ENCODE data around the gene RNPEPL1.

RNPEPL1 gene

GRCh38 chr2:240586919-240587800 is 18.9 kb downstream of the RNPEPL1 start:
- WGBS (ENCODE audit: insufficient coverage): 7% methylated on average over 48 of the region's 62 CpGs
- peaks cover 2 to 34% (median 32%) of the 10 kb centered on the region in 4 experiments for H3K4me1 ChIP-seq (ENCODE audit: control extremely low read depth in 1 of 4, control insufficient read depth in 4 of 4, insufficient read depth in 4 of 4, low read length in 3 of 4)
- no peaks in the 10 kb centered on the region for H3K27me3 ChIP-seq (replicated peaks in 2 of 5; ENCODE audit: control insufficient read depth in 4 of 5, insufficient read depth in 5 of 5, low read length in 4 of 5)
- H3K4me3 ChIP-seq (ENCODE audit: control insufficient read depth in 1 of 7, extremely low read depth in 1 of 7, insufficient read depth in 4 of 7, low read depth in 2 of 7, low read length in 6 of 7): peak overlapping the region; percentile 68 to 97 (median 90)
- POLR2A ChIA-PET: interaction anchor here (0.7 to 3.6 kb wide), 8 partner anchors 16 to 38 kb away, joined by 3 to 39 read pairs (median 3); partner anchors contain the start of genes DUSP28, GPR35 and RNPEPL1
- peak overlapping the region in 1 of 2 experiments; percentile 84 for H3K27ac ChIP-seq (ENCODE audit: insufficient read depth in 1 of 2, low read depth in 1 of 2, low read length in 2 of 2, poor library complexity in 1 of 2, severe bottlenecking in 2 of 2)
- peak in 2 of 3 donors; percentile 55 to 58 for DNase-seq
- no peaks in the 10 kb centered on the region for H3K9me3 ChIP-seq (ENCODE audit: control extremely low read depth in 1 of 5, control insufficient read depth in 4 of 5, insufficient read depth in 2 of 5, low read depth in 1 of 5, low read length in 4 of 5)
- CTCF ChIA-PET: interaction anchor here (0.8 to 4.0 kb wide), 16 partner anchors 12 to 146 kb away, joined by 3 to 20 read pairs (median 4); partner anchors contain the start of gene ANKMY1
- peaks cover 5 to 33% (median 27%) of the 10 kb centered on the region in 4 experiments for H3K36me3 ChIP-seq (ENCODE audit: control insufficient read depth in 4 of 4, insufficient read depth in 4 of 4, low read length in 3 of 4)

- POLR2A ChIA-PET: interaction anchor here (1.2 to 3.6 kb wide), 3 partner anchors 21 to 35 kb away, joined by 3 to 39 read pairs (median 3); partner anchors contain the start of gene RNPEPL1
- Histone ChIP-seq H3K27ac (ENCODE audit: insufficient read depth in 1 of 2, low read depth in 1 of 2, low read length in 2 of 2, poor library complexity in 1 of 2, severe bottlenecking in 2 of 2) (no peak overlapping the region), H3K27me3 (replicated peaks in 2 of 5; ENCODE audit: control insufficient read depth in 4 of 5, insufficient read depth in 5 of 5, low read length in 4 of 5) (no peaks in the 10 kb centered on the region), H3K4me1 (ENCODE audit: control extremely low read depth in 1 of 4, control insufficient read depth in 4 of 4, insufficient read depth in 4 of 4, low read length in 3 of 4) (peaks cover 2 to 34% (median 32%) of the 10 kb centered on the region in 4 experiments), H3K9me3 (ENCODE audit: control extremely low read depth in 1 of 5, control insufficient read depth in 4 of 5, insufficient read depth in 2 of 5, low read depth in 1 of 5, low read length in 4 of 5) (no peaks in the 10 kb centered on the region), H3K4me3 (ENCODE audit: control insufficient read depth in 1 of 7, extremely low read depth in 1 of 7, insufficient read depth in 4 of 7, low read depth in 2 of 7, low read length in 6 of 7) (peak overlapping the region in 3 of 7 experiments; percentile 86 to 97 (median 95)), H3K36me3 (ENCODE audit: control insufficient read depth in 4 of 4, insufficient read depth in 4 of 4, low read length in 3 of 4) (peaks cover 5 to 35% (median 28%) of the 10 kb centered on the region in 4 experiments)
- no peak for DNase-seq
- 92% methylated on average over 10 of the region's 10 CpGs for WGBS (ENCODE audit: insufficient coverage)
- CTCF ChIA-PET: interaction anchor here (0.6 to 2.8 kb wide), 13 partner anchors 15 to 143 kb away, joined by 3 to 16 read pairs (median 4); no protein-coding TSS in a partner anchor
Observed at GRCh38 chr2:240588006-240588655, 19.8 kb downstream of the RNPEPL1 start.

- Histone ChIP-seq H3K4me1 (ENCODE audit: control extremely low read depth in 1 of 4, control insufficient read depth in 4 of 4, insufficient read depth in 4 of 4, low read length in 3 of 4) (peaks cover 2 to 34% (median 32%) of the 10 kb centered on the region in 4 experiments), H3K9me3 (ENCODE audit: control extremely low read depth in 1 of 5, control insufficient read depth in 4 of 5, insufficient read depth in 2 of 5, low read depth in 1 of 5, low read length in 4 of 5) (no peaks in the 10 kb centered on the region), H3K27me3 (replicated peaks in 2 of 5; ENCODE audit: control insufficient read depth in 4 of 5, insufficient read depth in 5 of 5, low read length in 4 of 5) (no peaks in the 10 kb centered on the region), H3K27ac (ENCODE audit: insufficient read depth in 1 of 2, low read depth in 1 of 2, low read length in 2 of 2, poor library complexity in 1 of 2, severe bottlenecking in 2 of 2) (no peak overlapping the region), H3K4me3 (ENCODE audit: control insufficient read depth in 1 of 7, extremely low read depth in 1 of 7, insufficient read depth in 4 of 7, low read depth in 2 of 7, low read length in 6 of 7) (no peak overlapping the region), H3K36me3 (ENCODE audit: control insufficient read depth in 4 of 4, insufficient read depth in 4 of 4, low read length in 3 of 4) (peaks cover 5 to 41% (median 30%) of the 10 kb centered on the region in 4 experiments)
- 90% methylated on average over 4 of the region's 4 CpGs for WGBS (ENCODE audit: insufficient coverage)
- CTCF ChIA-PET: interaction anchor here (0.6 to 2.4 kb wide), 7 partner anchors 15 to 76 kb away, joined by 3 to 6 read pairs (median 4); no protein-coding TSS in a partner anchor
- POLR2A ChIA-PET: interaction anchor here (3.6 kb wide), 1 partner anchor 22 kb away, joined by 39 read pairs; the partner anchor contains the start of gene RNPEPL1
- DNase-seq: no peak
Observed at GRCh38 chr2:240588669-240589068, 20.4 kb downstream of the RNPEPL1 start.

- 96% methylated on average over 10 of the region's 14 CpGs for WGBS (ENCODE audit: insufficient coverage)
- CTCF ChIA-PET: interaction anchor here (1.0 to 2.4 kb wide), 4 partner anchors 14 to 32 kb away, joined by 3 to 6 read pairs (median 4); no protein-coding TSS in a partner anchor
- Histone ChIP-seq H3K36me3 (ENCODE audit: control insufficient read depth in 4 of 4, insufficient read depth in 4 of 4, low read length in 3 of 4) (peaks cover 5 to 41% (median 34%) of the 10 kb centered on the region in 4 experiments), H3K4me1 (ENCODE audit: control extremely low read depth in 1 of 4, control insufficient read depth in 4 of 4, insufficient read depth in 4 of 4, low read length in 3 of 4) (peaks cover 2 to 33% (median 32%) of the 10 kb centered on the region in 4 experiments), H3K4me3 (ENCODE audit: control insufficient read depth in 1 of 7, extremely low read depth in 1 of 7, insufficient read depth in 4 of 7, low read depth in 2 of 7, low read length in 6 of 7) (no peak overlapping the region), H3K9me3 (ENCODE audit: control extremely low read depth in 1 of 5, control insufficient read depth in 4 of 5, insufficient read depth in 2 of 5, low read depth in 1 of 5, low read length in 4 of 5) (no peaks in the 10 kb centered on the region), H3K27ac (ENCODE audit: insufficient read depth in 1 of 2, low read depth in 1 of 2, low read length in 2 of 2, poor library complexity in 1 of 2, severe bottlenecking in 2 of 2) (no peak overlapping the region), H3K27me3 (replicated peaks in 2 of 5; ENCODE audit: control insufficient read depth in 4 of 5, insufficient read depth in 5 of 5, low read length in 4 of 5) (no peaks in the 10 kb centered on the region)
- POLR2A ChIA-PET: no interaction called here
- DNase-seq: no peak
Observed at GRCh38 chr2:240589375-240589774, 21.1 kb downstream of the RNPEPL1 start.

GRCh38 chr2:240589850-240590525 is 21.7 kb downstream of the RNPEPL1 start:
- no peak overlapping the region for H3K27ac ChIP-seq (ENCODE audit: insufficient read depth in 1 of 2, low read depth in 1 of 2, low read length in 2 of 2, poor library complexity in 1 of 2, severe bottlenecking in 2 of 2)
- no peak overlapping the region for H3K4me3 ChIP-seq (ENCODE audit: control insufficient read depth in 1 of 7, extremely low read depth in 1 of 7, insufficient read depth in 4 of 7, low read depth in 2 of 7, low read length in 6 of 7)
- CTCF ChIA-PET: interaction anchor here (1.0 kb wide), 1 partner anchor 29 kb away, joined by 3 read pairs; no protein-coding TSS in a partner anchor
- no peak for DNase-seq
- peaks cover 2 to 27% (median 26%) of the 10 kb centered on the region in 4 experiments for H3K4me1 ChIP-seq (ENCODE audit: control extremely low read depth in 1 of 4, control insufficient read depth in 4 of 4, insufficient read depth in 4 of 4, low read length in 3 of 4)
- POLR2A ChIA-PET: no interaction called here
- no peaks in the 10 kb centered on the region for H3K9me3 ChIP-seq (ENCODE audit: control extremely low read depth in 1 of 5, control insufficient read depth in 4 of 5, insufficient read depth in 2 of 5, low read depth in 1 of 5, low read length in 4 of 5)
- H3K27me3 ChIP-seq (replicated peaks in 2 of 5; ENCODE audit: control insufficient read depth in 4 of 5, insufficient read depth in 5 of 5, low read length in 4 of 5): no peaks in the 10 kb centered on the region
- 91% methylated on average over 16 of the region's 16 CpGs for WGBS (ENCODE audit: insufficient coverage)
- H3K36me3 ChIP-seq (ENCODE audit: control insufficient read depth in 4 of 4, insufficient read depth in 4 of 4, low read length in 3 of 4): peaks cover 5 to 42% (median 33%) of the 10 kb centered on the region in 4 experiments

- DNase-seq: no peak
- Histone ChIP-seq H3K4me1 (ENCODE audit: control extremely low read depth in 1 of 4, control insufficient read depth in 4 of 4, insufficient read depth in 4 of 4, low read length in 3 of 4) (peaks cover 2 to 20% (median 19%) of the 10 kb centered on the region in 4 experiments), H3K27me3 (replicated peaks in 2 of 5; ENCODE audit: control insufficient read depth in 4 of 5, insufficient read depth in 5 of 5, low read length in 4 of 5) (no peaks in the 10 kb centered on the region), H3K27ac (ENCODE audit: insufficient read depth in 1 of 2, low read depth in 1 of 2, low read length in 2 of 2, poor library complexity in 1 of 2, severe bottlenecking in 2 of 2) (no peak overlapping the region), H3K9me3 (ENCODE audit: control extremely low read depth in 1 of 5, control insufficient read depth in 4 of 5, insufficient read depth in 2 of 5, low read depth in 1 of 5, low read length in 4 of 5) (no peaks in the 10 kb centered on the region), H3K4me3 (ENCODE audit: control insufficient read depth in 1 of 7, extremely low read depth in 1 of 7, insufficient read depth in 4 of 7, low read depth in 2 of 7, low read length in 6 of 7) (no peak overlapping the region), H3K36me3 (ENCODE audit: control insufficient read depth in 4 of 4, insufficient read depth in 4 of 4, low read length in 3 of 4) (peaks cover 5 to 46% (median 33%) of the 10 kb centered on the region in 4 experiments)
- CTCF ChIA-PET: no interaction called here
- POLR2A ChIA-PET: no interaction called here
- WGBS (ENCODE audit: insufficient coverage): 96% methylated on average over 21 of the region's 21 CpGs
Observed at GRCh38 chr2:240590681-240591111, 22.4 kb downstream of the RNPEPL1 start.

All from common myeloid progenitor, CD34-positive (primary cell).